GM12878 (cell line): Measurements from ENCODE around the gene HOXD3.

Experiments used
- ATF7 ChIP-seq: fragments of 450-650 bp; IDR thresholded peaks from 2 replicates; pipeline ENCODE4 v1.6.1; 2016; ENCODE audit warnings: low read depth, mild to moderate bottlenecking
- CTCF ChIP-seq, 3 experiments: IDR thresholded peaks in 2 of 3; conservative IDR thresholded peaks in 1 of 3; 2 replicates each; pipeline ENCODE4 v1.5.1; 2011; ENCODE audit warnings: low read depth in 3 of 3, low read length in 3 of 3, mild to moderate bottlenecking in 3 of 3, control low read depth in 2 of 3, moderate library complexity in 2 of 3, inconsistent platforms in 1 of 3, mixed read lengths in 1 of 3; ENCODE audit not compliant: control insufficient read depth in 2 of 3, insufficient read depth in 1 of 3; ENCODE audit errors: extremely low read depth in 1 of 3
- EP300 ChIP-seq, 2 experiments: fragments of 150-350 bp in 1 of 2; IDR thresholded peaks; 2 replicates each; pipeline ENCODE4 v1.6.1; 2011 to 2012; ENCODE audit warnings: low read depth in 2 of 2, low read length in 2 of 2, borderline replicate concordance in 1 of 2, improper control_type of control experiment in 1 of 2, inconsistent platforms in 1 of 2; ENCODE audit not compliant: control insufficient read depth in 1 of 2
- HDGF ChIP-seq: fragments of 450-650 bp; IDR thresholded peaks from 2 replicates; pipeline ENCODE4 v1.6.1; 2016; ENCODE audit warnings: antibody characterized with exemption
- IKZF1 ChIP-seq: fragments of 450-650 bp; conservative IDR thresholded peaks from 2 replicates; pipeline ENCODE4 v1.6.1; 2017; ENCODE audit warnings: antibody characterized with exemption, mild to moderate bottlenecking
- JUND ChIP-seq: IDR thresholded peaks from 2 replicates; pipeline ENCODE4 v1.6.1; 2012; ENCODE audit warnings: low read depth, mild to moderate bottlenecking, low read length, improper control_type of control experiment, moderate library complexity
- MXI1 ChIP-seq: fragments of 150-350 bp; IDR thresholded peaks from 2 replicates; pipeline ENCODE4 v1.6.1; 2011; ENCODE audit warnings: low read depth, mild to moderate bottlenecking, inconsistent platforms, low read length, improper control_type of control experiment
- POLR2A ChIP-seq: IDR thresholded peaks from 2 replicates; pipeline ENCODE4 v1.6.1; 2011; ENCODE audit warnings: low read depth, mild to moderate bottlenecking, low read length
- TF ChIP-seq, protein P1 (sequence below): IDR thresholded peaks from 2 replicates; pipeline ENCODE4 v1.6.1; 2011; ENCODE audit warnings: mild to moderate bottlenecking, low read depth, low read length, moderate library complexity; ENCODE audit not compliant: insufficient replicate concordance

DNA sequence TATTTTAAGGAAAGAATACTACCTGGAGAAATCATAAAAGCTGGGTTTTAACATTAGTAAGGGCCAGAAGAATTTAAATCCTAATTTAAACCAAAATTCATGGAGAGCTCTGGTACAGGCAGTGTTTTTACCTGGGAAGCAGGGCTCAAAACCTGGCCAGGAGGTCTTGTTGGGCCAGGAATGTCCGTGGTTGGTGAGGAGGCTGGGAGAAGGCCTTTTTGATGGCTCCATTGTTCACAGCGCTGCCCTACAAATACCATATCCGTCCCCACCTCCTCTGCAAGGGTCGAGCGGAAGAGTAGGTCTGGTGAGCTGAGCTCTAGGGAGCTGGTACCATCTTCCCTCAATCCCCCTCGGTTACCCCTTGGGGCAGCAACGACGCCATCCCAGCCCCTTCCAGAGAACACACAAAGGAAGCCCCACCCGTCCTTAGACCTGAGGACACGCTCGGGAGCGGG, 20.5 kb downstream of the HOXD3 start:
- TF ChIP-seq POLR2A (no peak), MXI1 (no peak), HDGF (no peak), JUND (no peak), ATF7 (no peak), IKZF1 (no peak), CTCF (IDR thresholded peaks at IDR 0.05 in 2 of 3, conservative IDR thresholded peaks at IDR 0.05 in 1 of 3; ENCODE audit: control insufficient read depth in 2 of 3, extremely low read depth in 1 of 3, insufficient read depth in 1 of 3, low read depth in 3 of 3, low read length in 3 of 3) (no peak), EP300 (IDR thresholded peaks at IDR 0.05; ENCODE audit: borderline replicate concordance in 1 of 2, control insufficient read depth in 1 of 2, low read depth in 2 of 2, low read length in 2 of 2) (no peak)
- TF ChIP-seq, protein P1, sequence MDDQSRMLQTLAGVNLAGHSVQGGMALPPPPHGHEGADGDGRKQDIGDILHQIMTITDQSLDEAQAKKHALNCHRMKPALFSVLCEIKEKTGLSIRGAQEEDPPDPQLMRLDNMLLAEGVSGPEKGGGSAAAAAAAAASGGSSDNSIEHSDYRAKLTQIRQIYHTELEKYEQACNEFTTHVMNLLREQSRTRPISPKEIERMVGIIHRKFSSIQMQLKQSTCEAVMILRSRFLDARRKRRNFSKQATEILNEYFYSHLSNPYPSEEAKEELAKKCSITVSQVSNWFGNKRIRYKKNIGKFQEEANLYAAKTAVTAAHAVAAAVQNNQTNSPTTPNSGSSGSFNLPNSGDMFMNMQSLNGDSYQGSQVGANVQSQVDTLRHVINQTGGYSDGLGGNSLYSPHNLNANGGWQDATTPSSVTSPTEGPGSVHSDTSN = no peak
